Activated CD4-positive, CD25-positive, alpha-beta regulatory T cell (primary cell): ENCODE measurements around the gene ATP2B2.

Experiments used
- DNase-seq, 4 experiments: peaks; one replicate each; lab custom pipeline; 2025; lab: John Stamatoyannopoulos, UW

Gene ATP2B2

DNA sequence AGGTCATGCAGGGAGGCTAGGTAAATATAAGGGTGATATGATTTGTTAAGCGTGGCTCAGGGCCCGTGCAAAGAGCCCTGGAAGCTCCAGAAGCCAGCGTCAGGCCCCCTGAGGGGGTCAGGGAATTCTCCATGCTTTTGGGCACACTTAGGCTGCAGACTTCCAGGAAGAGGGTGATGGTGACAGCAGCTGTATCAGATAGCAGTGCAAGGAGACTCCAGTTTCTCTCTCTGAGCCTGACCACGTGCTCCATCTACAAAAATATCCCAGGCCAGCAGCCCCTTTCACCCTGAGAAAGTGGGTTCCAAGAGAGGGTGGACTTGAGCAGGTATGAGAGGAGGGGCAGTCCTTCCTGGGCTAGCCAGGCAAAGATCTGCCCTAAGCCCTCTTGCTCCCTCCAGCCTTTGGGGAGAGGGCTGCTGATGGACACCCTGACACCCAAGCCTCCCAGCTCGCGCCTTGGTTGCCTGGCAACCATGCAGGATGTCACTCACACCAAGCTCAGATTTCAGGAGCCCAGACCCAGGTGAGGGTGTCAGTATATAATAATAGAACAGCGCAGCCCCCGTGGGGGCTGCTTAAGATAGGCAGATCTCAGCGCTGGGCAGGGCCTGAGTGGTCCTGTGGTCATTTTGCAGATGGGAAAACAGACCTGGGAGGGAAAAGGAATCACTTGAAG, 35.8 kb downstream of the ATP2B2 start:
- DNase-seq, result no peak

DNA sequence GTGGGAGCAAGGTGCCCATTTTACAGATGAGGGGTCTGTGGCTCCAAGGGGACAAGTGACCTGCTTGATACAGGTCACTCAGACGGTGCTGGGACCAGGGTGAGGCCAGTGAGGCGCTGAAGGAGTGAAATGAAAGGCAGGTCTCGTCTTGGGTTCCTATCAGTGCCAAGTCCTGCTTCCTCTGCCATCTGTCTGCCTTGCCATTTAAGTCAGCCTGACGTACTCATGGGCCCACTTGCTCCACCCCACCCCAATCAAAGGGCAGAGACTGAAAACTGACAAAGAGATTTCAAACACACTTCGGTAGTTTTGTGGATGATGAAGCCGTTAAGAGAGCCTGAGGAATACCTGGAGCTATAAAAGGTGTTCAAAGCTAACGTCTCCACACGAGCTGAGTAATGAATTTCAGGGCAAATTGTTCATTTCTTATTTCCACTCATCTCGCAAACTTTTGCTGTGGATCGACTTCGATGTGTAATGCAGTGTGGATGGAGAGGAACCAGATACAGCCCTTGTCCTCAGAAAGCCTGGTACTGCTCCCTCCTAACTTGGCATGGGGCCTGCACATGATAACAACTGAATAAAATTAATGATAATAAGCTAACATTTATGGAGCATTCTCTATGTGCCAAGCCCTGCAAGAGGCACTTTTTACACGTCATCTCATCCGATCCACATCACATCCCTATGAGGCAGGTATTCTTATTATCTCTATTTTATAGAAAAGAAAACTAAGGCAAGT, 36.6 kb downstream of the ATP2B2 start:
- DNase-seq, result no peak

DNA sequence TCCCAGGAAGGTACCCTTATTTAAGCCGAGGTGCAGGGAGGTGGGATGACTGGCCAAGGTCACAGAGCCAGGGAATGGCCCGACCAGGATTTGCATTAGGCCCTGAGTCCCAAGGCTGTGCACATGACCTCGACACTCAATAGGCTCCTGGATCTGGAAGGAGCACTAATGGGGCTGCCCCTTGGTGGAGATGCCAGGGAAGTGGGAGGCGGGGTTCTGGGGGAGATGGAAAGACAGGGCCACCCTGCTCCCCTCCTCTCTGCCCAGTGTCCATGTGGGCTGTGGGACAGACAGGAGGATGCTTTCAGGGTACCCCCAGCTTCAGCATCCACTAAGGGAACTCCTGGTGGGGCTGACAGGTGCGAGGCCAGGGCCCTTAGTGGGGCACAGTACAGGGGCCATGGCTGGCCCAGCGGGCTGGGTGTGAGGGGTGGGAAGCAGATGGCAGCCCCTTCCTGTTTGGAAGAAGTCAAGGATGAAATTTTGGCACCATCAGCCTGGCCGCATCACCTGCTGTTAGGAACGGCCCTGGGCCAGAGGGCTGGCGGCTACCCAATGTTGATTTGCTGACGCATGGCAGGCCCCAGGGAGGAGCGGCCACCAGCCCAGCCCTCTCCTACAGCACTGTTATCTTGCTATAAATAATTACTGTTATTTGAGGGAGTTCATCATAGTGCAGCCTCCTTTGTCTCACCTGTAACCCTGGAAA, 37.3 kb downstream of the ATP2B2 start:
- no peak for DNase-seq

DNA sequence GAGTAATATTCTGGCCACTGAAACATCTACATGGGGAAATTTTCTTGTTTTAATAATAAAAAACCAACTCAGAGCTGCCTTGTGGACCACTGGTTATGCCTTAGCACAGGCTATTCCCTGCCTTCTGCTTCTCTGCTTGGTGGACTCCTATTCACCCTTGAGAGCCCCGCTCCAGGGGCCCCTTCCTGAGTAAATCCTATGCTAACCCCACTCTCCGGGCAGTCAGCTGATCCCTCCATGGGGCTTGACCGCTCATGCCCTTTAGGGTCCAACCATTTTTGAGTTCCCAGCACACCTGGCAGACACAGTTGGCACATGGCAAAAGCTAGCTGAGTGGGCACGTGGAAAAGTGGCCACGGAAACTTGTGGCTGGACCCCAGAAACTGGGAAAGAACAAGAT, 38.2 kb downstream of the ATP2B2 start:
- DNase-seq, result no peak

DNA sequence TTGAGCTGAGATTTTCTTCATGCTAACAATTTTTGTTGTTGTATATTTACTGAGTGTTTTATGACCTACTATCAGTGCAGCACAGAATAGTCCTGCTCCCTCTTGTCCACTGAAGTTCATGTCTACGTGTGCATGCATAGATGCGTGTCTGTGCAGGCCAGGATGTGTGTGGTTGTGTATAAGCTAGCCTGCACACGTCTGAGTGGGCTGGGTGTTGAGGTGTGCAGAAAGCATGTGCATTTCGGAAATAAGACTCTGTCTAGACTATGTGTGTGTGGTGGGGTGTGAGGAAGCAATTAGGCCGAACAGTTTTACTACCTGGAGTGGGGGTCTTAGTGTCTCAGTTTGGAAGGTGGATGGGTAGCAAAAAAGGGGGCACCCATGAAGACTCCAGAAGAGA, 39.2 kb downstream of the ATP2B2 start:
- no peak for DNase-seq

DNA sequence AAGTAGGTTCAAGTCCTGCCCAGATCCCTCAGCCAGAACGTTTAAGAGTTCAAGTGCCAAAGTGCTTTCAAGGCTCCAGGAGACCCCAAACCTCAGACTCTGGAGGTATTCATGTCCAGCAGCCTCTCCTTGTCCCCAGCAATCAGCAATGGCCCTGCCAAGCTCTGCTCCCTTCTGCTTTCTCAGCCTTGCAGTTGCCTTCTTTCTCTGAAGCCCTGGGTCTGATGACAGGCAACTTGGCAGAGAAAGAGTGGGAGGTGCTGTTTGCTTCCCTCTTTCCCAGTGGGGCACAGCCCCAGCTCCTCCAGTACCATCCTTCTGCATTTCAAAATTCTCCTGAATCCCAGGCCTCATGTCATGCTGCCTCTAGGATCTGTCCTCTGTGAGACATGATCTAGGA, 40.2 kb downstream of the ATP2B2 start:
- no peak for DNase-seq

DNA sequence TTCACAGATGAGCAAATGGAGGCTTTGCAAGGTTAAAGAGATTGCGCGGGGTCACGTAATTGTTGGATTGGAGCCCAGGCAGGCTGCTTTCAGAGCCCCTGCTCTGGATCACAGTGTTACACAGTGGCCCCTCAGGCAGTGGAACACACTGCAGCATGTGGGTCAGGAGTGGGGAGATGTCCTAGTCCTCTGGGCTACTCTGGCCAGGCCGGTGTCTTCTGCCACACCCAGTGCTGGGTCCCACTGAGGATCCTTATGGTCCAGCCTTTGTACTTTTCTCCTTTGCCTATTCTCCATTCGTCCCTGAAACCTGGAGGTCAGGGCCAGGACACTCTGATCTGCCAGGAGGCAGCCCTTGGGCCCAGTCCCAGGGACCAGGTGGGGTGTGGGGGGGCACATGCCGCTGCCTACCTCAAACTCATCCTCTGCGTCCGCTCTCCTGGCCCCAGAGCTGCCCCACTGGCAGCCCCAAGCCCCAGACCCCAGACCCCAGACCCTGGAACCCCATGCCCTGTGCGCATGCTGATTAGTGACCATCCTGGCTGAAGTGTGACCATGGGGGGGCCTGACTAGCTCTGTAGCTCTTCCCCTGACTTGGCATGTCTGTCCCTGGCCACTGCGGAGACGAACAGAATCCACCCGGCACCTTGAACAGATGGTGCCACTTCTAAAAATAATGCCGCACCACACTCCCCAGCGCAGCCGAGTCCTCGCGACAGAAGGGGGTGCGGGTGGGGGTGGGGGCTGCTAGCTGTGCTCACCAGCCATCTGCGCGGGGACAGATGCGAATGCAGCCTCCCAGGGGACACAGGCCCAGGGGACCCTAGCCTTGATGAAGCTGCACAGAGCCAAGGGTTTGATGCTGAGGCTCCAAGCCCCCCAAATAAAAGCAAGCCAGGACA, 41.6 kb downstream of the ATP2B2 start:
- DNase-seq, result no peak

DNA sequence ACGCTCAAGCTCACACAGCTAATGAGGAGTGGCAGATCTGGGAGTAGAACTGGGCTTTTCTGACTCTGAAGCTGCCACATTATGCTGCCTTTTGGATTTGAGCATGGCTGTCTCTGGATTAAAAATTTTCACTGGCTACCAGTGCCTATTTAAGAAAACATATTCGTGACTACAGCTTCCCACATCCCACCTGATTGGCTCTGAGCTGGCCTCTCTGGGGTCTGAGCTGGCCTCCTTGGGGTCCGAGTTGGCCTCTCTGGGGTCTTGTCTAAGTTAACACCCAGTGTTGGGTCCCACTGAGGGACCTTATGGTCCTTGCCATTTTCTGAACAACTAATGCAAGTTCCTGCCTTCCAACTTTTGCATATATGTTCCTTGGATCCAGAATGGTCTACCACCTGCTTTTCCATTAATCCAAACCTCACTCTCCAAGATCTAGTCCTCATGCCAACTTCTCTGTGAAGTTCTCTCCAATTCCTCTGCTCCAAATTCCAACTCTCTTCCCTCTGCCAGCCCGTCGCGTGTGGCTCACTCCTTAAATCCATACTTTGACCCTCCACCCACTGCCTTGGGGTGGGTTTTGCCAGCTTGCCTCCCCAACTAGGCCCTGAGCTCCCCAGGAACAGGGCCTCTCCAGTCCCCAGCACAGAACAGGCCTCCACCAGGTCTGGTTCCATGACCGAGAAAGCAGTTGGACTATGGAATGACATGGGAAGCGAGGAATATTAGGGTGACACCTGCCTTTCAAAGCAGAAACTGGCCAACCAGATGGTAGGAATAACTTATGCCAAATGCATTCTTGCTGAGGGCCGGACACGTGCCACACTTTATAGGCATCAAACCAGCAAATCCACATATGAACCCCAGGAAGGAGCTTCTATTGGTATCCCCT, 42.5 kb downstream of the ATP2B2 start:
- no peak for DNase-seq

DNA sequence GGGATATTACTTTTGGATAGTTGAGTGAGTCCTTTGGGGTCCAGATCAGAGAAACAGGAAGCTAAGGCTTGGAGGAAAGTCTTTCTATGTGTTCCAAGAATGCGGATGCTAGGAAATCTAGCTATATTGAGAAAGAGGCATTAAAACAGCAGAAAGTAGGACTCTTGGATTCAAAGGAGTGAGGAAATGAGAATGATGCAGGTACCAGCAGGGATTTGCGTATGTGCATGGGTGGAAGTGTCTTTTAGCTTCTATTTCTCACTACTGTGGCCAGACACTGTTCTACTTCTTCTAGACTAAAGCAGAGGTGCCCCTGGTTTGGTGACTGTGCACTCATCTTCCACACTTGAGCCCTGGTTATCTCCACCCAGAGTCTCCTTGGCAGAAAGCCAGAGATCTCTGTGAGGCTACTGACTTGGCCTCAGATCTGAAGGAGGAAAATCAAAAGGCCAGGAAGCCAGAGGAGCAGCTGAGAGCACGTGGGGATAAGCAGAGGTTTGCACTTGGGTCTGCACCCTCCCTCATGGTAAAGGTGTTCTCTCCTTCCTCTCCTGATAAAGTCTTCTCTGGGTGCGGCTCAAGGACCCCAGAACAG, 44.3 kb downstream of the ATP2B2 start:
- DNase-seq, result no peak

DNA sequence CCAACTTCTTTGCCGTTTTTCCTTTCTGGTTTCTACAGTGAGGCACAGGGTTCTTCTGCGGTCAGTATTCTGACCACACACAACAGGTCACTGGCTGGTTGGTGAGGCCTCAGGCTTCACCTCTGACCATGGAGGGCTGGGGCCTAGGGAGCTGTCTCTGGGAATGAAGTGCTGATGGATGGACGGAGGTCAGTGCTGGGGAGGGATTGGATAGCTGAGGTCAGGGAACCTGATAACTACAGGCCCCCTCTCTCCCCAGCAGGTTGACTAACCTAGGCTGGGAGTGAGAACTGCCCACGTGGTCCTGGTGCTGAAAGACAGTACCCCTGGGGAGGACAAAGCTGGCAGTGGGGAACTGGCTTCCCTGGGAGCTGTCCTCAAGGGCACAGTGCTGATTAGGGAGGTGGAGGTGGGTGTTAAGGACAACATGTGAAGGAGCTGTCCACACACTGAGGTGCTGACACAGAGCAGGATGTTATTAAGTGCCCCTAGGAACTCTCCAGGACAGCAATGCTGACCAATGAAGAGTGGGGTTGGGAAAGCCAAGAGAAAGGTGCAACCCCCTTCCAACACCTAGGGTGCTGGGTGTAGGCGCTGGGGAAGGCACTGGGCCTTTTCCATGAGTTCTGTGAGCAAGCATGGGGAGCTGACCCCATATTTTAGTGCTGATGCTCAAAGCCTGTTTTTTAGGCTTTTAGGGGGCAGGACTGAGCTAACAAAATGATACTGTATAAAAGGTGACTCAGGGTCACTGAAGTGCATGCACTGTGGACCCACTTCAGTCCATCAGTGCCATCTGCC, 45.2 kb downstream of the ATP2B2 start:
- DNase-seq, result peak in 1 of 4 experiments; percentile 18

DNA sequence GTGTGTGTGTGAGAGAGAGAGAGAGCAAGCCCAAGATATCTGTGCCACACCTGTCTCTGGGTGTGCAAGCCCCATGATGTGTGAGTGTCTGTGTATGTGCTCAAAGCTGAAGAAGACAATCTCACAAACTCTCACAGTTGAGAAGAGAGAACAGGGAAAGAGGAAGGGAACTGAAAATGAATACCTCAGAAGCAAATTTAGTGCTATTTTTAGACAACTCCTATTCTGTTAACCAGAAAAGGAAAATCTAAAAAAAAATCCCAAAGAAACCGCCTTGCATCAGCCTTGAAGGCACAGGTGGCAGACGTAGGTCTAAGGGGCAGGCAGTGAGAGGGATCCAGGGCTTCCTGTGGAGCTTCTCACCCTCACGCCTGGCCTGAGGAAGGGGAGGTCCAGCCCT, 47.8 kb downstream of the ATP2B2 start:
- no peak for DNase-seq

DNA sequence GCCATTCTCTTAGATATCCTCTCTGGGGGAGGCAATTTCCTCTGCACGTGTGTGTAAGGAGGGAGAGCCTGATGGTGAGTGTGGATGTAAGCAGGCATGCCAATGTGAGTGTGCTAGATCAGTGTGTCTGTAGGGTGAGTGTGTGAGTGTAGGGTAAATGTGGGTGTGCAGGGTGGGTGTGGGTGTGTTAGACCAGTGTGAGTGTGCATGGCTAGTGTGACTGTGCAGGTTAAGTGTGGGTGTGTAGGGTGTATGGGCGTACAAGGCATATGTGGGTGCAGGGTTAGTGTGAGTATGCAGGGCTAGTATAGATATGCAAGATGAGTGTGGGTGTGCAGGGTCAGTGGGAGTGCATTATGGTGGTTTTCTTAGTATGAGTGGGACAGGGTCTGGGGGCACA, 48.4 kb downstream of the ATP2B2 start:
- DNase-seq, result no peak

DNA sequence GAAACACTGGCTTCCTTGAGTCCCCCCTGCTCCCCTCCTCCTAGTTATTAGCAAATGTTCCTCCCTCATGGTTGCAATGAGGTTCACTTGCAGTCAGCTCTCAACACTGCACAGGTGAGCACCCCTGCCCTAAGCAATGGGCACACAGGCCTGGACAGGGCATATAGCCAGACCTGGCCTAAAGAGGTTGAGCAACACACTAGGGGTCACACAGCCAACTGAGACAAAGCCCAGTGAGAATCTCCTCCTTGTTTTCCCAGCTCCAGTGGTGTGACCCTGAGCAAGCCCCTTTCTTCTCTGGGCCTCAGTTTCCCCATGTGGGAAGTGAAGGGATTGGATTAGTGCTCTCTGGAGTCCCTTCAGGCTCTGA, 49.9 kb downstream of the ATP2B2 start:
- no peak for DNase-seq

DNA sequence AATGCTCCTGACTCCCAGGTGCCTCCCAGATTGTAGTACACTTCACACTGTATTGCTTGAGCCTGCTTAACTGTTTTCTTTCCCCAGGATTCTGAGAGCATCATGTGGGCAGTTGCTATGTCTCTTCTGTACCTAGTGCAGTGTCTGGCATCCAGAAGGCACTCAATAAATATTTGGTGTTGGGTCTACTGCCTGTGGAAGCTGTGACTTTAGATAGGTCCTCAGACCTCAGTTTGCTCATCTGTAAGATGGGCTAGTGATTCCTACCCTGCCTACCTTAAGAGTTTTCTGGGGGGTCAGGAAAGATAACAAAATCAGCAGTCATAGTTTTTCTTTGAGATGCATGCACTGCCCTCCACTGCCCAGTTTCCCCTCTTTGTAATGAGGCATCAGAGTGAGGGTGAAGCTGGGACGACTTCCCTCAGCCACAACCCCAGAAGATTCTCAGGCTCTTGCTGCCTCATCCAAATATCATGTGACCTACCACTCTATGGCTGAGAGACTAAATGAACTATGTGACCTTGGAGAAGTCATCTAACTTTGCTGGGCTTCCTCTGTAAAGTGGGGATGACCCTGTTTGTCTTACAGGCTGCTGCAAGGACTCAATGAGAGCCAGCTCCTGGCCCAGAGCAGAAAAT, 50.4 kb downstream of the ATP2B2 start:
- no peak for DNase-seq

DNA sequence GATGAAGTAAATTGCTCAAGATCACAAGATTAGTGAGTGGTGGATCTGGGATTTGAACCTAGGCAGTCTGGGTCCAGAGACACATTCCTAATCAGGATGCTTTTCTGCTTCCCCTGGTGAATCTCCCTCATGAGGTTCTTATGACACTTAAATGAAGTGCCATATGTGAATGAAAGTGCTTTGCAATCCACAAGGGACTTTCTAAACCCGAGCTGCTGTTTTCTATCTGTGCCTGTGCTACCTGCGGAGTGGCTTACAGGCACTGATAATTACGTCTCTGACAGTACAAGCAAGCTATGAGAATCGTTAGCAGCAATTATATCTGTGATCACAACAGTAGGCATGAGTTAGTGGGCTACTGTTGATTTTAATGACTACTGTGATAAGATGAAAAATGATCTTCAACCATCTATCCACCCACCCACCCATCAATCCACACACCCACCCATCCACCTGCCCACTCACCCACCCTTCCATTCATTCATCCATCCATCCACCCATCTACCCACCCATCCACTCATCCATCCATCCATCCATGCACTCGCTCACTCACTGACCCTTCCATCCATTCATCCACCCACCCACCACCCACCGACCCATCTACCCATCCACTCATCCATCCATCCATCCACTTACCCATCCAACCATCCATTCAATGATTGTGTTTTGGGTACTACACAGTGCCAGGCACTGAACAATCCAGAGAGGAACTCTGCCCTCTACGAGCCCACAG, 51.8 kb downstream of the ATP2B2 start:
- no peak for DNase-seq

DNA sequence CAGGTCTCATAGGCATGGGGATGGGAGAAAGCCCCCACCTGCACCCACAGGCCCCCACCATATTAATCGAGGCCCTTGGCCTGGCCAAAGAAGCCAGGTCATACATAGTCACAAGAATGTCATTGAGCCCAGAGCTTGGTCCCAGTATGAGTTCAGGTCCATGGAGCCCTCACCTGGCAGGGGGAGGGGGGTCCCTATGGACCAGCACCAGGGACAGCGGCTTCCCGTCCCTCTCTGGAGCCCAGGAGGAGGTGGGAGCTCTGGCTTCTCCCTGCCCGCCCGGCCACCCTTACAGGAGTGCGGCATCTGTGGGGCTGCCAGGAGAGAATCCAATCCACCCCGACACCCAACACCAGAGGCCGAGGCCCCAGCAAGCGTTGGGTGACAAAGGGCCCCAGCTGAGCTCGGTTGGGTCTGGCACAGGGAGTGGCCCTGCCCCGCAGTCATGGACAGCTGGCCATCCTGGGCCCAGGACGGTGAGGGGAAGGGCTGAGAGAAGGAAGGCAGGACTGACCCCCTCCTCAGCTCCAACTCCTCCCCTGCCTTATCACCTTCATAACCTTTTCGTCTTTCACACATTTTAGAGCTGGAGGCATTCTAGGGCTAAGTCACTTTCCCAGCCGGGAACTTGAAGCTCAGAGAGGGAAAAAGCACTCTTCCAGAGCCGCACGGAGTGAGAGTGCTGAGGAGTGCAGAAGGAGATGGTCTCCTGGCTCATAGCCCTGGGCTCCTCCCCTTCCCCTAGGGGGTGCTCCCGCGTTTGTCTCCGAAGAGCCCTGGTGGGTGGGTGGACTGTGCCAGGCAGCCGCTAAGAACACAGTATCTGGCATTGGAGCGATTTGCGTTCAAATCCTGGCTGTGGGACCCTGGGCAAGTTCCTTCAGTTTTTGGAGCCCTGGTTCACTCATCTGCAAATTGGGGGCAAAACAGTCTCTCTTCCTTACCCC, 54.6 kb downstream of the ATP2B2 start:
- DNase-seq, result no peak

DNA sequence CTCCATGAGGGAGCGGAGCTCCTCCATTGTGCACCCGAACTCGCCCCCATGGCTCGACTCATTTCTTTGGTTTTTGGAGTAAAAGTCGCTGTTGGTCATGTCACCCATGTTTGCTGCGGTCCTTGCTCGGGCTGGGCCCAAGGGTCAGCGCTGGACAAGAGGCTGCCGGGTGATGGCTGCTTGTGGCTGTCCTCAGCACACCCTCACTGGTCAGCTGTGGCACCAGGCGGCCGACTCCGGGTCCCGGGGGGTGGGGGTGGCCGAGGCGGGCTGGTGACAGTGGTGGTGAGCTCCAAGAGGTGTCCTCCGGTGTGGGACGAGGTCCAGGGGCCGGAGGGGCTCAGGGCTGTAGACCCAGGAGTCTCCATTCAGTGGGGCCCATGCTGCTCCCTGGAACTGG, 56.0 kb downstream of the ATP2B2 start:
- no peak for DNase-seq

DNA sequence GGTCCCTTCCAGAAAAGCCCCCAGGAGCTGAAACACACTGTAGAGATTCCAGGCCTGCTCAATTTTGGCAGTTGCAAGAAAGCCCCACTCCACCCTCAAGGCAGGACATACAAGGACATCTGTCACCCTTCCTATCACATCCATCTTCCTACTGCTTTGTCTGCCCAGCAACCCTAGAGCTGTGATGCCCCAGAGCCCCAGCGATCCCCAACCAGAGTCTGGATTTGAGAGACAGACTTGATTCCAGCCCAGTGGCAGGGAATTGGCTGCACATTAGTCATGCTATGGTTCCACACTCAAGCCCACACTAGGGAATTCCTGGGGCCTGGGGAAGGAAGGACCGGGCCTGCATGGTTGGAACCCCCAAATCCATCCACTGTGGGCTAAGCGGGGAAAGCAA, 56.8 kb downstream of the ATP2B2 start:
- no peak for DNase-seq
